Occipital lobe (tissue), 1 donor: ENCODE measurements around the gene TLE6. TPM values are rescaled to one million over a fixed set of nuclear protein-coding genes. Genes with fewer than 3 reads are reported as not detected.

Experiments used
- total RNA-seq: library from RNA; depleted of rRNA; stranded (reverse); fragments of >200 nt; gene quantifications from one replicate; pipeline ENCODE4 v1.2.3, GENCODE V29; 2014

Gene TLE6
- total RNA-seq, 1 donor from 2014 or later = 0.16 TPM

Other genes starting within 250 kb of the TLE6 start
- 20.4 TPM for gene SLC39A3, start 237.5 kb upstream of the TLE6 start, total RNA-seq
- 24.2 TPM for gene SGTA, start 194.3 kb upstream of the TLE6 start, total RNA-seq
- gene THOP1, start 192.1 kb upstream of the TLE6 start, total RNA-seq = 40.4 TPM
- gene ZNF554, start 157.7 kb upstream of the TLE6 start, total RNA-seq = 17.5 TPM
- gene ZNF555, start 136.1 kb upstream of the TLE6 start, total RNA-seq = 20.3 TPM
- gene ZNF556, start 110.2 kb upstream of the TLE6 start, total RNA-seq = 0.16 TPM
- 5.0 TPM for gene ZNF57, start 76.6 kb upstream of the TLE6 start, total RNA-seq
- 6.4 TPM for gene ZNF77, start 32.6 kb upstream of the TLE6 start, total RNA-seq
- gene TLE2, start 51.7 kb downstream of the TLE6 start, total RNA-seq = 6.1 TPM
- gene TLE5, start 84.9 kb downstream of the TLE6 start, total RNA-seq = 95.8 TPM
- 56.8 TPM for gene GNA11, start 116.8 kb downstream of the TLE6 start, total RNA-seq
- 1.9 TPM for gene GNA15, start 158.5 kb downstream of the TLE6 start, total RNA-seq
- 0.16 TPM for gene S1PR4, start 201.2 kb downstream of the TLE6 start, total RNA-seq
- gene NCLN, start 208.4 kb downstream of the TLE6 start, total RNA-seq = 11.9 TPM
- 51.6 TPM for gene CELF5, start 247.1 kb downstream of the TLE6 start, total RNA-seq